SH-SY5Y (cell line): ENCODE data around the gene GCK.

Experiments used
- GATA2 ChIP-seq: IDR thresholded peaks from 2 replicates; pipeline ENCODE4 v1.6.1; 2011; ENCODE audit warnings: mild to moderate bottlenecking, low read depth, low read length
- GATA3 ChIP-seq: IDR thresholded peaks from 2 replicates; pipeline ENCODE4 v1.6.1; 2011; ENCODE audit warnings: low read depth, mild to moderate bottlenecking, low read length, moderate library complexity

DNA sequence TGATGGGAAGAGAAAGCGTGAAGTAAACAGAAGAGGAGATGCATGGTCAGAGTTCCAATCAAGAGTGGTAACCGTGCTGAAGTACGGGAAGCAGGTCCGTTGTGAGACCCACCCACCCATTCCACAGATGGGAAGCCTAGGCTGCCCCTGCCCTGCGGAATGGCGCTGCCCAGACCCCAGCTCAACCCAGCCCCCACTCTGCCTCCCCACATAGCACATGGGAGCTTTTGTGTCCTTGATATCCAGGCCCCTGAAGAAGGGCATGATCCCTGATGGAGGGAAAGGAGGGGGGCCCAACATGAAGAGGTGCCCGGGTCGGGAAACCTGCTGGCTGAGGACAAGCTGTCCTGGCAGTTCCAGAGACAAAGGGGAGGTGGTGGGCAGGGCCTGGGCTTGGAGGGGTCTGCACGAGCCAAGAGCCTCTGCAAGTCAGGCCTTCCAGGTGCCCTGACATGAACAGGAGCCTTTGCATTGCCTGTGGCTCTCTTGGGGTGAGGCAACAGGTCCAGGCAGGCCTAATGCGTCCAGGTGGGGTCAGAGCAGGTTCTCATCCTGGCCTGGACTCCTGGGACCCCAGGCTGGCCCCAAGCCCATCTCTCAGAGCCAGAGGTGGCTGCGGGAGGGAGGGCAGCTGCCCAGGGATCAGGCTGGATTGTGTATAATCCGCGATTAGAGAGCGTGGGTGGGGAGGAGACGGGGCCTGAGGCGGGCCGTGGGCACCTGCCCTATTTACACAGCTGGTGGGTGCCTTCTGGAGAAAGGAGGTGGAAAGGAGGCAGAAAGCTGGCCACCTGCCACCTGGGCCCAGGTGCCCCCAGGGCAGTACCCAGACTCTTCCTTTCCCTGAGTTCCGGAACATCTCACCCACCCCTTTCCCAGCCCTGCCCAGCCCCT is 35.1 kb upstream of the GCK start:
- TF ChIP-seq GATA2: no peak
- TF ChIP-seq GATA3: no peak
